Skin of body (tissue), 2 donors: Measurements from ENCODE around the gene UST. TPM values are rescaled to one million over a fixed set of nuclear protein-coding genes. Genes with fewer than 3 reads are reported as not detected.
A peak's percentile ranks its signal among the peaks of the same experiment; 100 is the strongest.
"Not testable (repeated sequence)": the region's sequence is repeated elsewhere in the genome, so short reads cannot be mapped to it uniquely, and the experiment has no call there.

Source experiments
- DNase-seq: peaks from one replicate; lab custom pipeline; 2025; lab: John Stamatoyannopoulos, UW
- total RNA-seq: library from RNA; depleted of rRNA; stranded (reverse); fragments of >200 nt; gene quantifications from one replicate; pipeline ENCODE4 v1.2.3, GENCODE V29; 2014

Gene UST
- total RNA-seq, 1 donor from 2014 or later = 25.0 TPM

DNA sequence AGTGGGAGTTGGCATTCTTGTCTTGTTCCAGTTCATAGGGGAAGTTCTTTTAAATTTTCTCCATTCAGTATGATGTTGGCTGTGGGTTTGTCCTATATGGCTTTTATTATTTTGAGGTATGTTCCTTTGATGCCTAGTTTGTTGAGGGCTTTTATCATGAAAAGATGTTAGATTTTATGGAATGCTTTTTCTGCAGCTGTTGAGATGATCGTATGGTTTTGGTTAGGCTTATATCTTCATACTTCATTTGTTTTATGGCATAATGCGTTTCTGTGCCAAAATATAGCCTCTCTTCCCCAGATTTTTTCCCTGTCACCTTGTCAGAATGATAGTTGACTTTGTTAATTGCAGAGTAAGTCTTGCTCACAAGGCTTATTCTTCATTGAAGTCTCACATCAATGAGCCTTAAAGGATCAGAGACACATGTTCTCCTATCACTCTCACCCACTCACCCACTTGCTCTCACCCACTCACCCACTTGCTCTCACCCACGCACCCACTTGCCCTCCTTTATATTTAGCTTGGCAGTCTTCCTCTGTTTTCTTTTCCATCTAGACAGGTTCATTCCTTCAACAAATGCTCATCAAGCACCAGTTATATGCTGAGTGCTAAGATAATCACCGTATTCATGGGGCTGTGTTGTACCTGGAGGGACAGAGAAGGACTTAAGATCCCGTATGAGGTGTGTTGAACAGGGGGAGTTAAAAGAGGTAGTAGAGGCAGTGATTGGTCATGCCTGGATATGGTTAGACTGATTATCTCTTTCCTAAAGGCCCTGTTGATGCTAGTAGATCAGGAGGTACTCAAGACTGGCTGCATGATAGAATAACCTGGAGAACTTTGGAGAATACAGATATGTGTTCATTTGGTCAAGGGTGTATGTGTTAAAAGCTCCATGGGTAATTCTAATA lies 19.3 kb downstream of the UST start:
- DNase-seq = no peak

DNA sequence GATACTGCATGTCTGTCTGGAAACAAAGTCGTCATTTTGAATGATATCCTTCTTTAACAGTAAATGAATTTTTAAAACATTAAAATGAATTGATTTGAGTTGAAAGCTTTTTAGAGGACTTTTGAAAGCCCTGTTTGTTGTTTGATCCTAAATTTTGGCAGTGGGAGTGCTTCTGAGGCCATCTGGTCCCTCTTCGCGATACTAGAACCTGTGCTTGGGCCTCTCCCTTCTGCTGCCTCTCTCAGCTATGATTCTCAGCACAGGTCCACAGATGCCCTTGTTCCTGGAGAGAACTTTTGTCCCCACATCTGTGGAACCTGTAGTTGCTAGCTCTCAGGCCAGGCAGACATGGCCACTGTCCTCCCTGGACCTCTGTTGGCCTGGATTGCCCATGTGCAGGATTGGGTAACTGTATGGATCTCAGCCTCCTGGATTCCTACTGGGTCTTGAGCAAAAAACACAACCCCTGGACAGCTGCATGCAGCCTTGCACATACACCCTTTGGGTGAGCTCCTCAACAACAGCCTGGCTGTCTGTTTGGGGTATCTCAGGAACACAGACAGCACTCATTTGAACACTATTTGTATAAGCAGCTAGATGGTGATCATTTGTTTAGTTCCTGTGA lies 21.9 kb downstream of the UST start:
- no peak for DNase-seq

DNA sequence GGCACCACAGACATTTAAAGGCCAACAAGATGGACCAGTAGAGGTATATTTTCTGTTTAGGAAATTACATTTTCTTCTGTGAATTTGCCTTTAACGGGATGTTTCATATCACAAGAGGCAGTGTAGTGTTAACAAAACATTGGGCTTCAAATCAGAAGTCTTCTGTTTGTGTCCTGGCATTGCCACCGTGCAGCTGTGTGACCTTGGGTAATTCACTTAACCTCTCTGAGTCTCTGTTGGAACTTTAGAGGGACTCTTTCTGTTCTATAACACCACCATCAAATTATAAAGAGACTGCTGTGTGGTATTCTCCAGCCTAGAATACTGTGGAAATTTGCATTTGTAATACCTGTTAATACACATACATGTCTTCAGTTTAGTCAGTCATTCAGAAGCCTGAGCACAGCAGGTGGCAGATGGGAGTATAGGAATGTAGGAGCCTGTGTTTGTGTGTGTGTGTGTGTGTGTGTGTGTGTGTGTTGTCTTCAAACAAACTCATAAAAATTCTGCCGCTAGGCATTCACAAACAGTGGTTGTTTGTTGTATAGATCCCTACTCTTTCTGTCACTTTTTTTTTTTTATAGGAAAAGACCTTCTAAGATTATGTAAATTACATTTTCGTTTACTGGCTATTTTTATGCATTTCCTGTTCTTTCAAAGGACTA lies 22.6 kb downstream of the UST start:
- no peak for DNase-seq

DNA sequence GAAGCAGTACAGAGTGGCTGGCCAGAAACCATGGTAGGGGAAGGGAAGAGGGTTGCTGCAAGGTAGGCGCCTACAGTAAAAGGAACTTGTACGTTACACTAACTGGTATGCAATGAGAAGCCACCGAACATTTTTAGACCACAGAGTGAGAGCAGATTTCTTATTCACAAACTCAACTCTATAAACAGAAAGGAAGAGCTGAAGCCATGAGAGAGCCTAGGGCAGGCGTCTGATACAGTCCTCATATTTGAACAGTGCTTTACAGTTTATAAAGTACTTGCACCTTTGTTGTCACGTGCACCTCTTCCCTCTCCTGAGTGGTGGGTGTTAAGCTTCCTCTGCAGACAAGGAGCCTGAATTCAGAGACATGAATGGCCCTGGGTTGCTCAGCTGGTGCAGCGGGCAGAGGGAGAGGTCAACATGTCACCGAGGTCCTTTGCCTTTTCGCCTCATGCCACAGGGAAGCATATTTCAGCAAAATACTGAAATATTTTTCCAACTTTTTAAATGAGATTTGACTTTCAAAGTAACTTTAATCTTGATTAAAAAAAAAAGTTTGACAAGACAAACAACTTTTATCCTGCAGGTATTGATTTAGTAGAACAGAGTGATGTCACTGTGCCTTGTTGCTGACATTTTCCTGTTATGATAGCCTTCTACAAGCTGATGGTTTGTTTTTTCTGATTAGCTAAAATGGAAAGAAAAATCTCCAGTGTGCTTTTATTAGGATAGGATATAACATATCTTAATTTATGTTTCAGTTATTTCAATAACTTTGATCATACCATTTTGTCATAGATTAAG lies 23.8 kb downstream of the UST start:
- no peak for DNase-seq

DNA sequence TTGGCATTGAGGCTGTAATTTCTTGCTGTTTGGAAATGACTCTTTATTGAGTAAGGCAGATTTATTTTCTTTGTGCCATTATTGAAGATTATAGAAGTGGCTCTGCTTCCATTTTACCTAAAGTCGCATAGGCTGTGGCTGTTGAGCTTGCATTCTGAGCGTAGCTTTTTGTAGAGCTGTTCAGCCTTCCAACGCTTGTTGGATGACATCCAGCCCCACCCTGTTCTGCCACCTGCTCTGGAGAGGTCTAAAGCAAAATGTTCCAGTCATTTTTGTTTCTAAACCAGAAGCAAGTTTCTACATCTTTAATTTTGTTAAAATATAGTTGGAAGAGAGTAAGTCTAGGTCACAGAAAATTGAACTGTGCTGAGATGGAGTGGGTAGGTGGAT lies 24.4 kb downstream of the UST start:
- DNase-seq = no peak

DNA sequence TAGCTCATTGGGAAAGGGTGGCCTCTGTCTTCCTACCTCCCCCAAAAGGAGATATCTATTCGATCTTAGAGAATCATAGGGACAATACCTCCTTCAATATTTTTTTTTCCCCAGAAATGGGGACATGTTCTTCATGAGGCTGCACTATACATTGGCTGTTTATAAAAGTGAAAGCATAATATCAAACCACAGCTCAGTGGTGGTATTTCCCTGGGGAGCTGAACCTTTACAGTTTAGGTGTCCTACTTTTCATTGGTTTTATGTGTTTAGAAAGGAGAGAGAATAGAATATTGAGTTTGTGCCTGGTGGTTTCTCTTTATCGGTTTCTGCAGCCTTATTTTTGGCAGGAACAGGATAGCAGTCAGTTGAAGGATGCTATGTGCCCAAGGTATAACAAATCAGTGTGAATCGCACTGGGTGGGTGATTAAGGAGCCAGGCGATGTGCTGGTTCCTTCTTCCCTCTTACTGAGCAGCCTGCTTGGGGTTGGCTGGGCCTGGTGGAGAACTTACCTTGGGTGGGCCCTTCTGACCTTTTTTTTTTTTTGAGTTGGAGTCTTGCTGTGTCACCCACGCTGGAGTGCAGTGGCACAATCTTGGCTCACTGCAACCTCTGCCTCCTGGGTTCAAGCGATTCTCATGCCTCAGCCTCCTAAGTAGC lies 25.2 kb downstream of the UST start:
- no peak for DNase-seq

DNA sequence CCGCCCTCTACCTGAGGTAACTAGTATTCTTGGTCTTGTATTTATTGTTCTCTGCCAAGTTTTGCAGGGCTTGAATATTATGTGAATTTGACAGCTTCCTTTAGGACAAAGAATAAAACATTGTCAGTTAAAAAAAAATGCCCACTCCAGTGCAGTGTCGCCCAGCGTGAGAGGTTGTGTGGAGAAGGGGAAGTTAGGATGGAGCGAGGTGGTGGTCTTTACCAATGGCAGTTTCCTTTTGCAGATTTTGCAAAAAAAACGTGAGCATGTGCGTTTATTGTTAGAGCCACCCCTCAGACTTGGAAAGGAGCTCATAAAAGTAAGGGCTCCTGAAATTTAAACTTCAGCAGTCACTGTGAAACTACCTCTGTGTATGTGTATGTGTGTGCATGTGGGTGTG lies 28.3 kb downstream of the UST start:
- no peak for DNase-seq

DNA sequence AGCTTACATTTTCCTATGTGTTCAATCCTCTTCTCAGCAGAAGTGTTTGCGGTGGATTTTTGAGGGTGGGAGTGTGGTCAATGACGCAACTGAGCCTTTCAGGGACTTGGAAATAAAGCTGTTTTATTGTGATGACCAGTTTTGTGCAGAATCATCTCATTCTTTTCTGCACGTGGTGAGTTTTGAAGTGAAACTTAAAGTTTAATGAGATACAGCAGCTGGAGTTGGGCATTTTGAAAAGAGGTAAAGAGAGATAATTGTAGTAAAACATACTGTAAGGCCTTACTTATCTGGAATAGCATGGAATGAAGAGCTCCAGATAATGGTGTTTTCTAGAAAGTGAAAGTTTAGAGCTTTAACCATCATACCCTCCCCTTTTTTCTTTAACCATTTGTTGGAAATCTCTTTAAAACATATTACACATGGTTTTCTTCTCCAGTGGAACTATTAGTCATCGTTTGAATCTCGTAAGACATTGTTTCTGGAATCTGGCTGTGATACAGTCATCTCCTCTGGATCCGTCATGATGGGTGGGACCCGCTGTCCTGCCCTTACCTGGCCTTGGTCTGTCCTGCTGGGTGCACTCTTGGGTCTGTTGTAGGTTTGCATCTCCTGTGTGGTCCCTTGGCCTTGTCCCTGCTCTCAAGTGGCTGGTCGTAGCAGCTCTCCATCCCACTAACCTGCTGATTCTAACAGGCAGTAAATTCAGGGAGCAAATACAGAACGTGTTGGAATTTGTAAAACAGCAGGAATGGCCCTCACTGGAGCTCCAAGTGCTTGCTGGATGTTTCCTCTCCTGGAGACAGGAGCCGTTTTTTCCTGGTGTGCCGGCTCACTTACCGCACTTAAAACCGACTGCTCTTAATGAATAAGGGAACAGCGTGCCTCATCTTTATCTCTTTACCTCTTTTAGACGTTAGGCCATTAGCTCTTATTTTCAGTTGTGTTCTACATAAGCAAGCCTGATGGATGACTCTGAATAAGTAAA lies 29.8 kb downstream of the UST start:
- DNase-seq = peak; percentile 60

DNA sequence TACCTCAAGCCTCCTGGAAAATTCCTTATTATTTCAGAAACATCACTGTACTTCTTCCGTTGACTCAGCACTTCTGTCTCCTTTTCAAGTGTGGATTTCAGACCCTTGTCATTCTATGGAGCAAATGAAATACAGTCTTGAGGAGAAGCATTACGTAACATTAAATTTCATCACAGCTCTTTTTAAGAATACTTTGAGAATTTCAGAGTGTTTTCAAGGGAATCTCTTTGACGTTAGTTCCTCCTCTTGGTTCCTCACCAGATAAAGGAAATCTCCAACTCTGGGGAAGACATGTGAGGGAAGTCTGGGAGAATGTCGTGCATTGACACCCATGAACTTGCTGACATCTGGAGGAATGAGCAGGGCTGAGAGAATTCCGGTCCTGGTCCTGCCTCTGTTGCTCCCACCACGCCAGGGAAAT lies 32.3 kb downstream of the UST start:
- peak; percentile 18 for DNase-seq

DNA sequence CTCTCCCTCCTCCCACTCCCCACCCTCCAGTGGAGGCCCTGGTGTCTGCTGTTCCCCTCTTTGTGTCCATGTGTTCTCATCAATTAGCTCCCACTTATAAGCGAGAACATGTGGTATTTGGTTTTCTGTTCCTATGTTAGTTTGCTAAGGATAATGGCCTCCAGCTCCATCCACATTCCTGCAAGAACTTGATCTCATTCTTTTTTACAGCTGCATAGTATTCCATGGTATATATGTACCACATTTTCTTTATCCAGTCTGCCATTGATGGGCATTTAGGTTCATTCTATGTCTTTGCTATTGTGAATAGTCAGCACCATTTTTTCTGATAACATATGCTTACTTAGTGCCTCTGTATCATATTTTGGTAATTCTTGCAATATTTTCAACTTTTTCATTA lies 33.6 kb downstream of the UST start:
- DNase-seq = not testable (repeated sequence)

DNA sequence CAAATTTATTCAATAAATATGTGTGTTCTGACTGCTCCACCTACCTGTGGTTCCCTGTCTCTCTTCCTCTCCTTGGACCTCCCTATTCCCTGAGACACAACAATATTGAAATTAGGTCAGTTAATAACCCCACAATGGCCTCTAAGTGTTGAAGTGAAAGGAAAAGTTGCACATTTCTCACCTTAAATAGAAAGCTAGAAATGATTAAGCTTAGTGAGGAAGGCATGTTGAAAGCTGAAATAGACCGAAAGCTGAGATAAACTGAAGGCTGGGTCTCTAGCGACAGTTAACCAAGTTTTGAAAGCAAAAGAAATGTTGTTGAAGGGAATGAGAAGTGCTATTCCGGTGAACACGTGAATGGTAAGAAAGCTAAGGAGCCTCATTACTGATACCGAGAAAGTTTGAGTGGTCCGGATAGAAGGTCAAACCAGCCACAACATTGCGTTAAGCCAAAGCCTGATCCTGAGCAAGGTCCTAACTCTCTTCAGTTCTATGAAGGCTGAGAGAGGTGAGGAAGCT lies 34.1 kb downstream of the UST start:
- no peak for DNase-seq

DNA sequence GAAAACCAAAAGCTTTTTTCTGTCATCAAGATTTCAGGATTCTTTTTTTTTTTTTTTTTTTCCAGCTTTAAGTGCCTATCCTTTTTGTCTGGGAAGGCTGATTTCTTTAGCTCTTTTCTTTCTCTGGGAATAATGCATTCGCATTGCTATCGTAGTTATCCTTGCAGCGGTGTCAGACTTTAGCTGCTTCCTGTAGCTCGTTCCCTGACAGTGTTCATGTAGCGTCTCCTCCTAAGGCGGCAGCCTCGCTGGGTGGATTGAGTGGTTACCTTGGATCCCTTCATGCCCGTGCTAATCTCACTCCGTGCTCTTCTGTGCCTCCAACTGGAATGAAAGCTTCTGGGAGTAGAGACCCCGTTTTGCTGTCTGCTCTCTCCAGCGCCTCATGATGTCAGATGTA lies 43.1 kb downstream of the UST start:
- no peak for DNase-seq

DNA sequence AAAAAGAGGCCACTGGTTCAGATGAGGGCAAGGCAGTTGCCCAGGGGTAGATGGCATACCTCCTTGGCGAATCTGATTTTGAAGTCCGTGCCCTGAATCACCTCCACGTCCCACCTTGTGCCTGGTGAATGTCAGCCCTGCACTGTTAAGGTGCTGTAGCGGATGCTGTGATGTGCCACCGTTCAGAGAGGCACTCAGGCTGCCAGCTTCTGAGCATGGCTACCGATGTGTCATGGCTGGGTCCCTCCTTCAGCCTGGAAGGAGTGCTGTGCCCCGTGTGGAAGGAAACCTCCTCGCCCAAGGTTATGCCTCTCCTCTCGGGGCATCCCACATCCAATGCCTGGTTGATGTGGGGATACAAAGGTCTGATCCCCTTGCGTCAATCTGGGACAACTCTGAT lies 43.6 kb downstream of the UST start:
- DNase-seq = no peak

DNA sequence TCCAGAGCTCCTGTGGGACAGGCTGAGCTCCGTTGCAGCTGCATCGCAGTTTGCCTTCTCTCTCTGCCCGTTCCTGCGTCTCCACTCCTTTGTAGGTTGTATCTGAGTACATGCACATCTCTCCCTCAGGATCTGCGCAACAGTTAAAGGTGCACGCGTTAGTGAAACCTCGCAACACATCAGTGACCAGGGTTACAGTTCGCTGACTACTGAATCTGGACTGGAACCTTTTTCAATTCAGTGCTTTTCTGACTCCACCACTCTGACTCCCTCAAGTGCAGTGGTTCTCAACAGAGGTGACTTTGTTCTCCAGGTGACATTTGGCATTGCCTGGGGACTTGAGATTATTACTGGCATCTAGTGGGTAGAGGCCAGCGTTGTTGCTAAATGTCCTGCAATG lies 44.0 kb downstream of the UST start:
- DNase-seq = no peak

DNA sequence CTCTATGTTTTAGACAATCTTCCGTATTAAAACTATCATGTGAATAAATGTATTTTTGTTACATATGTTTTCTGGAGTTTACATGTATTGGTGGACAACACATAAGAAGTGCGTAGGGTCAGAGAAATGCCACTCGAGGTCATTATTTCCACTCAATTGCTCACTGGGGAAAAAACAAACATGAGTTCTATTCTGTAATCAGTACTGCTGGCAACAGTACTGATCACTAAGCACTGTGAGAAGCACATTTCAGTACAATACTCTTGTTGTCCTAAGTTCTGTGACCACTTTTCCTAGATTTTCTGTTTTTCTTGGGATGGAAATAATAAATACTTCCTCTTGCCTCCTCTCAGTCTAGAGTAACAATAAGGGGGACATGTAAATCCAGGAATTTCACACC lies 44.5 kb downstream of the UST start:
- no peak for DNase-seq

DNA sequence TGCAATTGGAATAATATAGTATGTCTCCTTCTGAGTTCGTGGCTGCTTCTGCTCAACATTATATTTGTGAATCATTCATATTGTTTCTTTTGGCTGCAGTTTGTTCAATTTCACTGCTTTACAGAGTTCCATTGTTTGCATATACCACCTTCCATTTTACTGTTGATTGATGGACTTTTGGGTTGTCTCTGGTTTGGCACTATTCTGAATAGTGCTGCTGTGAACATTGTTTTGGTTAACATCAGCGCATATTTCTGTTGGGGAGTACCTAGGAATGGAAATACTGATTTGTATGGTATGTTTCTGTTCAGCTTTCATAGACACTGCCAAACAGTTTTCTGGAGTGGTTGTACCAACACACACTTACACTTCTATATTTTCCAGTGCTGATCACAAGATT lies 46.9 kb downstream of the UST start:
- no peak for DNase-seq

DNA sequence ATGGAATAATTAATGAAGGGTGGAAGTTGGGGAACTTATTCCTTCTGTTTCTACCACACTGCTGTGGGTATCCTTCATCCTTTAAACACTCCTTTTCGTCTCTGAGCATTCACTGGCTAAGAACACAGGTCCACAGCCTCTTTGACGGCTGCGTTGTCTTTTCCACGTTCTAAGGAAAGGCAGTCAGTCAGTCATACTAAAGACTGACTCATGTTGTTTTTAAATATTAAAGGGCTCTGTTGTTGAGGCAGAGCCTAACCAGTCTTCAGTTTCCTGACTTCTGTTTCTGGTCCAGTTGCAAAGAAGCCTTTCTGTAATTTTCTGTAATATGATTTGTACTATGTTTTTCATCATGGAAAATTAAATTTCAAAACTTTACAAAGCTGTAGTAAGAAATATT lies 48.0 kb downstream of the UST start:
- DNase-seq = no peak

DNA sequence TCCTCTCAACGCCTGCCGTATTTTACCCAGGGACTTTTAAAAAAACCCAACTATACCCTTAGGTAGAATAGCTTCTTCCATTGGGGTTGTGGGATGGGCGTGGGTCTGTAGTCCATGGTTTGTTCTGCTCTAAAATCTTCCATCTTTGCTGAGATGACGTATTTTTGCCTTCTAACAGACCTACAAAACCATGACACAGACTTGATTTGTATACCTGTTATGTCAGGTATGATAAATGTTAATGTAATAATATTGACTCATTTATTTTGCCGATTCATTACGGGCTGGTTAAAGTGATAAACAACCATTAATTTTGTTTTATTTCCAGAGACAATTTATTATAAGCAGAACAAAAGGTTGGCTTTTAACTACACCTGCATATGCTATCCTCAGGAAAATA lies 48.7 kb downstream of the UST start:
- no peak for DNase-seq

DNA sequence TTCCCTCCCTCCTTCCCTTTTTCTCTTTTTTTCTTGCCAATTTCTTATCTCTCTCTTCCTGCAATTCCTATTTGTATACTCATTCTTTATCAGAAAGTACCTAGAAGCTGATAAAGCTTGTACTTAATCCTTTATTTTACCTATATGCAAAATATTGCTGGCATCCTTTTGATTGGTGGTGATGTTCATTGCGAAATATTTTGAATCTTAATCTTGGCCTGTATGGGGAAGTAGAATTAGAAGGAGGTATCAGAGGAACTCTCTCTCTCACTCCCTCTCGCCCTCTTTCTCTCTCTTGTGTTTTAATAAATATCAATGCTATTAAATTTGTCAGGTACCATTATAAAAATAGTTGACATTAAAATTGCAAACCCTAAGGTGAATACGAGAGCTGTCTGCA lies 52.8 kb downstream of the UST start:
- DNase-seq = no peak

DNA sequence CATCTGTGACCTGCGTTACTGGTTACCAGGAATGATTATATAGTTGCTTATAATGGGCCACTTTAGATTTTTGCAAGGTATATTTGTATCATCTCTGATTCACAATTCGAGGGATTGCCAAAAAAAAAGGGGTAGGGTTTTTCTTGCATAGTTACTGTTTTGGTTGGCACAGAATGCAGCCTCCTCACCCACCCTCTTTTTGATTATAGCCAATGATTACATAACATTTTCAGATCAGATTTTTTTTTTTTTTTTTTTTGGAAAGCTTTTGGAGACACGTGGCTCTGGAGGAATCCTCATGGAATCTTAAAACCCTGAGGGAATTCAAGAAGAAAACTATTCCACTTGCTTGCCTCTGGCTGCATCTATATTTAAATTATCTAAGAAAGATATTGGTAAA lies 53.7 kb downstream of the UST start:
- DNase-seq = no peak
